Measurements from ENCODE around the gene MAD1L1. TPM values are rescaled to one million over a fixed set of nuclear protein-coding genes. Genes with fewer than 3 reads are reported as not detected.
"Not testable (repeated sequence)": the region's sequence is repeated elsewhere in the genome, so short reads cannot be mapped to it uniquely, and the experiment has no call there.

The MAD1L1 gene
- total RNA-seq, 1 donor, result 57.9 TPM

DNA sequence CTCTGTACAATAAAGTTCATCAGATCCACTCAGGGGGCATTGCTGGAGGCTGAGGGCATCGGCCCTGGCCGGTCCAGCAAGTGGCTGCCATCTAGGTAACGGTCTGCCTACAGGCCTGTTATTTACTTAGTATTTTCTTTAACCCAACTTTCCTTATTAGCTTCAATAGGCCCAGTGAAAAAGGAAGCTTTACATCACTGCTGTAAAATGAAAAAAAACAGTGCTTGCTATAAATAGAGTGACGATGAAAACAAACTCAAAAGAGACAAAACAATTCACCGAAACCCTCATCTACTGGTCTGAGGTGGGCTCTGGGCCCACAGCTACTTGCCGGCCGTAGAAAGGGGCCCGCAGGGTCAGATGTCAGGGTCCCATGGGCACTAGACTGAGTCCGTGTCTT is 370.2 kb downstream of the MAD1L1 start:
- DNase-seq (ENCODE audit: low read depth in 2 of 3, low spot score in 2 of 3), result no peak

- no peak for DNase-seq (ENCODE audit: low read depth in 2 of 3, low spot score in 2 of 3)
These were observed 370.8 kb downstream of the MAD1L1 start for GRCh38 chr7:1861799-1862458.

GRCh38 chr7:1860881-1861798 is 371.6 kb downstream of the MAD1L1 start:
- not testable (repeated sequence) for DNase-seq (ENCODE audit: low read depth in 2 of 3, low spot score in 2 of 3)

GRCh38 chr7:1859266-1860035 is 373.3 kb downstream of the MAD1L1 start:
- no peak for DNase-seq (ENCODE audit: low read depth in 2 of 3, low spot score in 2 of 3)

DNA sequence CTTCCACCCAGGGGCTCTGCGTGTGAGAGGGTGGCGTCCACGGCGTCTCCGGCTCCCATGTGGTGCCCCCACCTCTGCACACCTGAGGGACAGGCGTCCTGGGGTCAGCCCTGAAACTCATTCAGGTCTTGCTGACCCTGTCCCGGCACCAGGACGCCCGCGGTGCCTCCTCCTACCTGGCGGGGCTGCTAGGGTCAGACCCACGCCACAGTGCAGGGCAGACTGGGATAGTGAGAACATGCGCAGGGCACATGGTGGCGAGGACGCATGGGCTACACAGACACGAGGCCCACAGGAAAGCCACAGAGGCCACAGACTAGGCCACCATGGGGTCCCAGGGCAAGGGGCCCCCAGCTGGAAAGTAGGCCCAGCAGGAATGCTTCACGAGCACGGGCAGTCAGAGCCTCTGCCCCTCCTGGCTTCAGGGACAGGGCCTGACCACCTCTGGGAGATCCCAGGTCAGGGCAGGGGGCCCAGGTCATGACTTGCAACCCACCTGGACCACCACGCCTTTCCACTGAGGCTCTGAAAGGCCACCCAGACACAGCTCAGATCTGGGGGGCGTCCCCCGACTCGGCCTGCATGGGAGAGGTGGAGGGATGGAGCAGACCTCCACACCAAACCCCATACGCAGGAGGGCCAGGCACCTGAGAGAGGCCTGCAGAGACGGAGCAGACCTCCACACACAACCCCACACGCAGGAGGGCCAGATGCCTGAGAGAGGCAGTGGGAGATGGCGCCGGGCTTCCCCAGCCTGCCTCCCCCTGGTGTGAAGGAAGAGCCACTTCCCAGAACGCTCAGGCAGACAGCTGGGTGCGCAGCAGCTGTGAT is 374.1 kb downstream of the MAD1L1 start:
- no peak for DNase-seq (ENCODE audit: low read depth in 2 of 3, low spot score in 2 of 3)

GRCh38 chr7:1857487-1858421 is 375.0 kb downstream of the MAD1L1 start:
- DNase-seq (ENCODE audit: low read depth in 2 of 3, low spot score in 2 of 3), result no peak

- DNase-seq (ENCODE audit: low read depth in 2 of 3, low spot score in 2 of 3), result no peak
These were observed 375.8 kb downstream of the MAD1L1 start for GRCh38 chr7:1856888-1857441.

DNA sequence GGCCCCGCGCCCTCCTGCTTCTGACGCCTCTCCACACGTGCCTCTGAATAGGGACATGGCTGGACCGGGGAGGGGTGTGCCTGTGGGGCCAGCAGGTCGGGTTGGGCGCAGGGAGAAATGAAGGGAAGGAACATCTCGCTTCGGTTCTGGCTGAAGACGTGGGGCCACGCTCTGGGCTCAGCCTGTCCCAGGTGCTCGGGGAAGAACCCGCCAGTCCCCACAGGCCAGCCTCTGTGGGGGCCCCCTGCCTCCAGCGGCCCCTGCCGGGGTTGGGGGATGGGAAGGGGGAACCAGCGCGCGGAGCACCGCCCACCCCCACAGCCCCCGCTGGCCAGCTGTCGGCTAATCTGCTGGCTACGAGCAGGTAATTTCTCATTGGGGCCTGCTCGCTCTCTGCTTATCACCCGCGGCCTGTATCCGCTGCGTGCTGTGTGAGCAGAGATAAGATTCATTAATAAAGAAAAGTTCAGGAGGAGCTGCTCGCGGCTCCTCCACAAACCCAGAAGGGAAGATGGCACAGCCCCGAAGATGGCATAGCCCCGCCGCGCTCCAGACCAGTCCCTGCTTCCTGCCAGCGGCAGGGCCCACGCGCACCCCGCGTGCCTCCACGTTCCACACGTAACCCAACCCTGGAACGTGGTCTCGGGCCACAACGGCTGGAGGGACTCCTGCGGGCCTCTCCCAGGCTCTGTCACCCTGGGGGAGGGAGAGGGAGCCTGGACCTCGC is 376.4 kb downstream of the MAD1L1 start:
- peak in 2 of 3 donors; percentile 50 to 67 for DNase-seq (ENCODE audit: low read depth in 2 of 3, low spot score in 2 of 3)

GRCh38 chr7:1855725-1856160 is 377.0 kb downstream of the MAD1L1 start:
- DNase-seq (ENCODE audit: low read depth in 2 of 3, low spot score in 2 of 3), result peak in 1 of 3 donors; percentile 11

- DNase-seq (ENCODE audit: low read depth in 2 of 3, low spot score in 2 of 3), result no peak
These were observed 377.6 kb downstream of the MAD1L1 start for GRCh38 chr7:1854866-1855724.

DNA sequence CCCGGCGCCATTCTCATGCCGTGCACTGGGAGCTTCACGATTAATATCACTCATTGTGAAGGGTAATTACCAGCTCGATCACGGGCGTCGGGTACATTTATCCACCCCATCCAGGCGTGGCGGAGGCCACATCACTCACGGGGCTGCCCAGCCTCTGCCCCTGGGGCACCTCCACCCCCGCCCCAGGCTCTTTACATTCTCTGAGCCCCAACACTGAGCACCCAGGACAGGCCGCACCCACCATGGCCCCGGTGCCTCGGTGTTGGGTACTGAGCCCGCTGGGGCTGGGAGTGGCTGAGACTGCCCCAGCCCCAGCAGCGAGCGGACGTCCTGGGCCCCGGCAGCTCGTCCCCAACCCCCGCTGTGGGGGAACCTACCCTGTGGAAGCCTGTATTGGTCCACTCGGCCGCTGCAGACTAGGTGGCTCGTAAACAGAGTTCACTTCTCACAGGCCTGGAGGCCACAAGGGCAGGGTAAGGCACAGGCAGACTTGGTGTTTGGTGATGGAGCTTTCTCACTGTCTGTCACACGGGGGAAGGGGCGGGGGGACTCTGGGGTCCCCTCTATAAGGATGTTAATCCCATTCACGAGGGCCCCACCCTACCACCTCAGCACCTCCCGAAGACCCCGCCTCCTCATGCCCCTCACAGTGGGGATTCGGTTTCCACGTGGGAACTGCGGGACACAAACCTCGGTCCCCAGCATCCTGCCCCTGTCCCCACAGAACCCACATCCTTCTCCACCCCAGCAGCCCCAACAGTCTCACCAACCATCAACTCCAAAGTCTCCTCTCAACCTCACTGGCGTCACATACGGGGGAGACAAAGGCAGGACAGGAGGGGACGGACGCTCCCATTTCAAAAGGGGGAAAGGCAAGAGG is 378.5 kb downstream of the MAD1L1 start:
- peak in 1 of 3 donors; percentile 9 for DNase-seq (ENCODE audit: low read depth in 2 of 3, low spot score in 2 of 3)

GRCh38 chr7:1853431-1853985 is 379.2 kb downstream of the MAD1L1 start:
- no peak for DNase-seq (ENCODE audit: low read depth in 2 of 3, low spot score in 2 of 3)

GRCh38 chr7:1852517-1853430 is 380.0 kb downstream of the MAD1L1 start:
- no peak for DNase-seq (ENCODE audit: low read depth in 2 of 3, low spot score in 2 of 3)

DNA sequence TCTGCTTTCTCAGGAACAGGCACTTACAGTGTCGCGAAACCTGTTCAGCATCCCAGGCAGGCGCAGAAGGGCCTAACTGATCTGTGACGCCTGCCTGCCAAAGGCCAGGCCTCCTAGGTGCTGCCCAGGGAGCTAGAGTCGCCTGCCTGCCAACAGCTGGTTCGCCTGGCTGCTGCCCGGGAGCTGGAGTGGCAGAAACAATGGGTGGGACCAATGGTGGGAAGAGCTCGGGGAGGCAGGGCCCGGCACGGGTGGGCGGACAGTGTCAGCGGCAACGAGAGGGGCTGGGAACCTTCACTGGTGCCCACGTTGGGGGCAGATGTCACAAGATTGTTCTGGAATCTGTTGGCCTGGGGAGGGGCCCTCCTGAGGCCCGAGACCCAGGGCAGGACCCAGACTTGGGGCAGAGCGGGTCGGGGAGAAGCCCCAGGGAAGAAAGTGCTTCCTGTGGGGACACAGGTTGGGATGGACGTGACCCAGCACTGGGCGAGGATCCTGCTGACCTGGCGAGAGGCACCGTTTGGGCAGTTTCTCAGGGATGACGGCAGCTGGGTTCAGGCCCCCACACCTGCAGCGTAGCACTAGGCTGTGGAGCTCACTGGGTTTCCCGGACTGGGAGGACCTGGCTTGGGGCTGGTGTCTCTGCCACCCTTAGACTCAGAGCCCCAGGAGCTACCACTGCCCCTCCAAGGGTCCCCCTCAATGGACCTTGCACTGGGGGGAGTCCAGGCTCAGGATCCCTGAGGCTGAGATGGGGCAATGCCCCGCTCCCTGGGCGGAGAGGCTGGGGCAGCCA is 380.8 kb downstream of the MAD1L1 start:
- no peak for DNase-seq (ENCODE audit: low read depth in 2 of 3, low spot score in 2 of 3)

All from hematopoietic multipotent progenitor cell (in vitro differentiated cells).